GM18526 (cell line): ENCODE measurements around the gene HECW1.

Source experiments
- POLR2A ChIP-seq: IDR thresholded peaks from 3 replicates; pipeline ENCODE4 v1.6.1; 2011; ENCODE audit not compliant: insufficient read length; ENCODE audit errors: extremely low read depth

Gene HECW1

GRCh38 chr7:43169076-43169475 is 56.6 kb downstream of the HECW1 start:
- no peak for TF ChIP-seq POLR2A

GRCh38 chr7:43170571-43170970 is 58.1 kb downstream of the HECW1 start:
- no peak for TF ChIP-seq POLR2A

- TF ChIP-seq POLR2A = no peak
Measured at GRCh38 chr7:43175570-43176200, 63.2 kb downstream of the HECW1 start.

- no peak for TF ChIP-seq POLR2A
Measured at GRCh38 chr7:43179393-43179792, 66.9 kb downstream of the HECW1 start.

GRCh38 chr7:43192806-43193460 is 80.5 kb downstream of the HECW1 start:
- no peak for TF ChIP-seq POLR2A

- no peak for TF ChIP-seq POLR2A
Measured at GRCh38 chr7:43193893-43194292, 81.4 kb downstream of the HECW1 start.

- no peak for TF ChIP-seq POLR2A
Measured at GRCh38 chr7:43195256-43195655, 82.8 kb downstream of the HECW1 start.

GRCh38 chr7:43195768-43196167 is 83.3 kb downstream of the HECW1 start:
- TF ChIP-seq POLR2A = no peak

- no peak for TF ChIP-seq POLR2A
Measured at GRCh38 chr7:43196379-43196778, 83.9 kb downstream of the HECW1 start.

- TF ChIP-seq POLR2A = no peak
Measured at GRCh38 chr7:43198016-43198415, 85.6 kb downstream of the HECW1 start.

GRCh38 chr7:43198599-43199090 is 86.2 kb downstream of the HECW1 start:
- TF ChIP-seq POLR2A = no peak

GRCh38 chr7:43199371-43200160 is 87.1 kb downstream of the HECW1 start:
- no peak for TF ChIP-seq POLR2A

- no peak for TF ChIP-seq POLR2A
Measured at GRCh38 chr7:43201912-43202311, 89.5 kb downstream of the HECW1 start.

- TF ChIP-seq POLR2A = no peak
Measured at GRCh38 chr7:43204081-43204480, 91.6 kb downstream of the HECW1 start.

- TF ChIP-seq POLR2A = no peak
Measured at GRCh38 chr7:43205171-43205795, 92.8 kb downstream of the HECW1 start.
